HG03575 (cell line): ENCODE data around the gene MMP20.

Source experiments
- ATAC-seq: cut with Tn5 transposase; IDR thresholded peaks from one replicate; pipeline ENCODE4 v1.9.1; 2021; ENCODE audit not compliant: unreplicated experiment, insufficient number of reproducible peaks, low FRiP score; ENCODE audit errors: extremely low read depth

Gene MMP20

DNA sequence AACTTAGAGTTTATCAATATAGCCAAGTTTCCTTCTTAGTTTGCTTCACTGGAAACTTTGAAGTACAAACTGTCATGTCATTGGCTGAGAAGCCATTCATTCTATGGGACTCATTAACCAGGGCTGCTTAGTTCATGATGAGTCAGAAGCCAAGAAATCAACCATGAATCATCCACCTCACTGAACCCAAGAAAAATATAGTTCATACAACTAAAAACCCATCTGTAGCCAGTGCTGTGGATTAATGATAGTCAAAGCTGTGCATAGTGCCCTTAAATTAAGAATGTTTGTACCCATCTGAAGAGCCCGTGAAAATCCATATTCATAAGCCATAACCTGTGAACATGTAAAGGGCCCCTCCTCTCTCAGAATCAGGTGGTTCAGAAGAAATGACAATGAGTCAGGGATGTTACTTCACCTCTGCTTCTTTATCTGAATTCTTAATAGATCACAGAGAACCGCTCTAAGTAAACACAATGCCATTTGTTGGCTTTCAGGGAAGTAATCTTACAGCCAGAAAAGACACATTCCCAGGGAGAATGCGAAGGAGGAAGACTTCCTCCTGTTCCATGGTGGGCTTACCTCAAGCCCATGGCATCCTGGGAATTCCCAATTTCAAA is 25.4 kb downstream of the MMP20 start:
- ATAC-seq, result peak; percentile 83

DNA sequence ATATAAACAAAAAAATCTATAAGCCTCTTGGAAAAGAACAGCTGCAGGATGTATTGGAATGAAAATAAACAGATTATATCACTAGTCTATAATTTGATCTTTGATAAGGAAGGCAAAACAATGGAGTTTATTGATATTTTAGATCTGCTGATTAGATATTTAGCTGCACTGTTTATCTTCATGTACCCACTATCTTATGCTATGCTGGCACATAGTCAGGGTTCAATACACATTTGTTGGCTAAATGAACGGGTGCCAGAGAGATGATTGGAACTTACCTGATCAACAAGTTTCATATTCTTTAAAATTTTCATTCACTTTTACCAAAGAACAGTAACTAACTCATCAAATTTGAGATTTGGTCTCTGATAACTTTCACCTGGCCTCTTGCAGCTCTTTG is 26.9 kb downstream of the MMP20 start:
- ATAC-seq, result no peak

DNA sequence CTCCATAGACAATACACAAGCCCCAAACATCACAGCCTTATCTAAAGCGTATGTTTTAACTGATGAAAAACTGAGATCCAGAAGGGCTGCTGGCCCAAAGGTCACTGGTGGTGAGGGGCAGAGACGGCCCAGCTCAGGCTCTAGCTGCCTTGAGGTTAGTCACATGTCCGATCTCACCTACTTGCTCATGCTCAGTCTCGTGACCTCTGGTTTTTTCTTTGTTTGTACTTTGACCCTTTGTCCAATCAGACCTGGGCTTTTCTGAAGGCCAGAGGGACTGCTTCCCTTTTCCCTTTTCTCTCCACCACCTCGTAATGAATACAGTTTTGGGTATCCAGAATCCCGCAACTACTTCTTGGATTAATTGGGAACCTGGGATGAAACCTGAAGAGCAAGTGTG is 28.6 kb downstream of the MMP20 start:
- no peak for ATAC-seq

DNA sequence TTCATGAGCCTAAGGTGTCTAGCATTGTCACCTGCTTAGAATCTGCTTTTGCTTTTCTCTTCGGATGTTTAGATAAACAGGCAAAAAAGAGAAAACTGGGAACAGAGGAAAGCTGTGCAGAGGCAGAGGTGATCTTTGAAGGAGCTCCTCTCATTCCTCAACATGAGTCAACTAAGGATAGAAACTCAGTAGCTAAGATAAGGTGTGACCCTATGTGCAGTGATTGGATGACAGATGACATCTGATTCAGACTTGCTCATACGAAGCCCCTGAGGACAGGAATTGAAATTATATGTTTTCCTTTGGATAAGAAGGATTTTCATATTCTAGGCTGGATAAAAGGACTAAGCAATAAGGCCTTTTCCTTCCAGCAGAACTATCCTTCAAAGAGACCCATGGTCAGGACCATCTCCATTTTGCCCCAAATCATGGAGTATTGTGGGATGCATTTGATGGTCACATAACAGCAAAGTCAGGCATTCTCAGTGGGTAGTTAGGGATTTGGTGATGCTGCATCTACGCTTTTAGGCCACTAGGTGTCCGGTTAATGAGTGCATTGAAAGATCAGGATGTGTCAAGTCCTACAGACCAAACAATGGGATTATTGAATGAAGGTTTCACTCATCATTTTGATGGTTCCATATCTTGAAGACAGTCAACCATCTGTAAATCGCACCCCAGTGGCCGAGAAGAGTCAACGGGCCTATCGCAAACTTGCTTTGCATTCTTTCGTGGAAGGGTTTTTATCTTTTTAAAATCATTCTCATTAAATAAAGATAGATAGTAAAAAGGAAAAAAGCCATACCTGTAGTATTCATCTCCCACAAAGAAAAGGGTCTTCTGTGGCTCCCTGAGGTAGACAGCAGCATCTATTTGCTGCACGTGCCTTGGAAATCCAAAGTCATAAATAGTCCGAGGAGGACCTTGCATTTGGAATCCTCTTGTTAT is 32.2 kb downstream of the MMP20 start:
- ATAC-seq, result no peak

DNA sequence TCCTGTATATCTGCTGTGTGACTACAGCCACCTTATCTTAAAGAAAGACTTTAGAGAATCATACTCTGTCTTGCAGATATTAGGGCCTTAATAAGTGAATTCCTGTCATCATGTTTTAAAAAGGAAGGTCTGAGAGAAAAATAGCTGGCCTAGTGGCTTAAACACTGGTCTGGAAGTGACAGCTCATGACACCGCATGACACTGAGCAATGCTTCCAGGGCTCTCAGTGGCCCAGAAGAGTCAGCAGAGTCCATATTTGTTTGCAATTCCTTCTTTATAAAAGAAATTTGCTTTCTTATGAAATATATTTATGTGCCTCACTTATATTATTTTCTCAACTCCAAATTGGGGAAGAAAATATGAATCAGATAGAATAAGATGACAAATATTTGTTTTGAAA is 33.0 kb downstream of the MMP20 start:
- ATAC-seq, result no peak

DNA sequence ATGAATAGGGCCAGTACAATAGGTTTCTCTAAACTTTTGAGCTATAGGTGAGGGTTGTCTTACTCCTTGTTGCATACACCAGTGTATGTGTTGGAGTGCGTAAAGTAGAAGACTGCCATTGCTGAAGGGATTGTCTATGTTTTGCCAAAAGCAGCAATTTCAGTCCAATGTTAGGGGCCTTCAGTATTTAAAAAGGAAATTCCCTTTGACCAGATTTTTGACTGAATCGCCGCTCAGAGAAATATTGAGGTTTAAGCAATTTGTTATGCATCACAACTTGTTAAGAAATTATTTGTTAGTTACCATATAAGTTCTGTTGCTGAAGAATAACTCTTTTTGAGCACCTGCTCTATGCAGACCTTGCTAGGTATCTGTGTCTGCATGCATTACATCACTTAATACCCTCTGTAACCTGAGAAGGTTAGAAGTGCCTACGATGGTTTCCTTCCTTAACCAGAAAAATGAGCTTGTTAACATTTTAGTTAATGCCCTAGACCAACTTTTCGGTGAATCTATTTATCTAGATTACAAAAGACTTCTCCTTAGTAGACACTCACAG is 33.9 kb downstream of the MMP20 start:
- ATAC-seq, result no peak

DNA sequence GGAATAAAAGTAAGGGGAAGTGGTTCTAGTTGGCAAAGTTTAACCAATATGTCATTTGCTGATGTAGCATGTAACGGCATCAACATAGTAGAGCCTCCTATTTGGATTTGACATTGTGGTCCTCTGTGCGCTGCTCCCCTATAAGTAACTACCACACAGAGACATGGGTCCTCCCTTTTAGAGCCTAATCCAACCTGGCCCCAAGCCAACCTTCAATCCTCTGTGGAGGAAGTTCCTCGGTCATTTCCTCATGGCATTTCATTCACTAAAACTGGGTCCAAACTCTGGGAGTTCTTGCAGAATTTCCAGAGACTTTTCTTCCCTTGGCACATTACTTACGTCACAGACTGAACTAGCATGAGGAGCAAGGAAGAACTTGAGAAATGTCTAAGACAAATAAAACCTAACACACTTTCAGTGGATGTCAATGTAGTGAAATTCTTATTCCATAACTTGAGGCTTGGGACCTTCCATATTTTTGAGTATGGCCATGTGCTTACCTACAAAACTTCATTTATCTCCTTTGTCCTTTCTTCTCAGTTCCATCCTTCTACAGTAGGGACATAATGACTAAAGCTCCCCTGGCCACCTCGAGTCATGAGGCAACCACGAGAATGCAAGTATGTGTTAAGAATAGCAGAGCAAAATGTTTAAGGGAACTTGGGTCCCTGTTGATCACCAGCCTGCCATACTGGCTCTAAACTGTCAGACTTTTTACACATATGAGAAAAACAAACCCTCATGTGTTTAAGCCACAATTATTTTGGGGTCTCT is 34.7 kb downstream of the MMP20 start:
- ATAC-seq, result no peak

DNA sequence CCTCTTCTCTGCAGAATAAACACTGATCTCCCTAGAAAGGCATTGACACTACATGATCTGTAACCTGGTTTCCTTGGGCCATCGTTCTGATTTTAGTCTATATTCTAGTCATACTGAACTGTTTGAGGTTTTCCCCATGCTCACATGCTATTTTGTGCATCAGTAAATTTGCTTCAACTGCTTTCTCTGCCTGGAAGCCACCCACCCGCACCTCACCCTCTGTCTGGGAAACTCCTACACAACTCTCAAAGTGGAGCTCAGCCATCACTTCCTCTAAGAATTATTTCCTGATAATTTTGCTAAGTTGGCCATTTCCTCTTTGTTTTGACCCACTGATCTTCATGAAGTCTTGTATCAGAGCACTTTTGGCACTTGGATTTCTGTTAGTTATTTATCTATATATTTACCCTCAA is 36.1 kb downstream of the MMP20 start:
- peak; percentile 73 for ATAC-seq

DNA sequence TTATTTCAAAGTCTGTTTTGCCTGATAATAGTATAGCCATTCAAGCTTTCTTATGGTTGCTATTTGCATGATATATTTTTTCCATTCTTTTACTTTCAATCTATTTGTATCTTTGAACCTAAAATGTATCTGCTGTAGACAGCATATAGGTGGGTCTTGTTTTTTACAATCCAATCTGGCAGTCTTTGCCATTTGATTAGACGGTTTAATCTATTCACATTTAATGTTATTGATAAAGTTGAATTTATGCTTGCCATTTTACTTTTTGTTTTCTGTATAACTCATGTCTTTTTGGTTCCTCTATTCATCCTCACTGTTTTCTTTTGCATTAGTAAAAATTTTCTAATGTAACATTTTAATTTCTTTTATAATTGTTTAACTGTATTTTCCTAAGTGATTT is 37.4 kb downstream of the MMP20 start:
- ATAC-seq, result no peak

DNA sequence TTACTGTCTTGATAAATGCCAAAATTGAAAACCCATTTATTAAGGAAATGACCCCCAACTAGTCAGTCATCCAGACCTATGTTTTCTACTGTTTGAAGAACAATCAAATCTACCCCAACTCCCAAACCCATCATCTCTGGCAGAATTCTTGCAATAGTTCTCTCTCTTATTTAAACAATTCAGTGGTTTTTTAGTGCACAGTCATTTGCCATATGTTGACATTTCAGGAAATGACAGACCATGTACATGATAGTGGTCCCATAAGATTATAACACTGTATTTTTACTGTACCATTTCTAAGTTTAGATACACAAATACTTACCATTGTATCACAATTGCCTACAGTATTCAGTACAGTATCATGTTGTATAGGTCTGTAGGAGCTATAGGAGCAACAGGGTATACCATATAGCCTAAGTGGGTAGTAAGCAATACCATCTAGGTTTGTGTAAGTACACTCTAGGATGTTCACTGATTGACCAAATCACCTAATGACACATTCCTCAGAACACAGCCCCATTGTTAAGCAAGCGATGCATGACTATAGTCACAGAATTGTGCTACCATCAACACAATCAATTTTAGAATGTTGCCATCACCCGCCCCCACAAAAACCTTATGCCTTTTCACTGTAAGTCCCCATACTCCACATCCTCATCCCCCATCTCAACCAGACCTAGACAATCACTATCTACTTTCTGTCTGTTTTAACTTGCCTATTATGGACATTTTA is 41.8 kb downstream of the MMP20 start:
- ATAC-seq, result no peak

DNA sequence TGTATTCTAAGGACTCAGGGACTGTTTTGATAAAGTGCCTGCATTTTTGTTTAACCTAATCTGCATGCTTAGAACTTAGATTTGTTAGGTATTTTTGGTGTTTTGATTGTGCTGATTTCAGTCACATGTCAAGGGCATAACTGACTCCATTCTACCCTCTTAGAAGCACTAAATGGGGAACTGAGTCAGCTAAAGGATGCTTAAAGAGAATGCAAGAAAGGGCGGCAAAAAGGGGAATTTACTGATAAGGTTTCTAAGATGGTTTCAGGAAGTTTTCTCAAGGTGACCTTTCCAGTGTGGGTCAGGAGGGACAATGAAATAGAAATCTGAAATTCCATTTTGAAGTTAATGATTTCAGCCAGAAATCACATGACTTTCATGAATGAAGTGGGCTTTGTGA is 43.0 kb downstream of the MMP20 start:
- ATAC-seq, result no peak

DNA sequence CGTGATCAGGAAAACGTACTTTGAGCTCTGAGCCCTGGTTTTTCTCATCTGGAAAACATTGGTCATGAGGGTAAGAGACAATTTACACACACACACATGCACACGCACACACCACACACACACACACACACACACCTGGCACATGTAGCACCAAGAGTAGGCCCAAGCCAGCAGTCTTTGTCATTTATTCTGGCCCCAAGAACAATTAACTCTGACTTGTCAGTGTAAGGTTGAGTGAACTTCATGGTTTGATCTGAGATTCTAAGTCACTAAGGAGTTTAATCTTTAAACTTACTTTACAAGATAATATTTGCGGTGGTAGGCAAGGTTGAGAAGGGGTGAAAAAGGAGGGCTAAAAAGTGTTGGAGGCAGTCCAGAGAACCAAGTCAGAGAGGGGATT is 44.1 kb downstream of the MMP20 start:
- no peak for ATAC-seq

DNA sequence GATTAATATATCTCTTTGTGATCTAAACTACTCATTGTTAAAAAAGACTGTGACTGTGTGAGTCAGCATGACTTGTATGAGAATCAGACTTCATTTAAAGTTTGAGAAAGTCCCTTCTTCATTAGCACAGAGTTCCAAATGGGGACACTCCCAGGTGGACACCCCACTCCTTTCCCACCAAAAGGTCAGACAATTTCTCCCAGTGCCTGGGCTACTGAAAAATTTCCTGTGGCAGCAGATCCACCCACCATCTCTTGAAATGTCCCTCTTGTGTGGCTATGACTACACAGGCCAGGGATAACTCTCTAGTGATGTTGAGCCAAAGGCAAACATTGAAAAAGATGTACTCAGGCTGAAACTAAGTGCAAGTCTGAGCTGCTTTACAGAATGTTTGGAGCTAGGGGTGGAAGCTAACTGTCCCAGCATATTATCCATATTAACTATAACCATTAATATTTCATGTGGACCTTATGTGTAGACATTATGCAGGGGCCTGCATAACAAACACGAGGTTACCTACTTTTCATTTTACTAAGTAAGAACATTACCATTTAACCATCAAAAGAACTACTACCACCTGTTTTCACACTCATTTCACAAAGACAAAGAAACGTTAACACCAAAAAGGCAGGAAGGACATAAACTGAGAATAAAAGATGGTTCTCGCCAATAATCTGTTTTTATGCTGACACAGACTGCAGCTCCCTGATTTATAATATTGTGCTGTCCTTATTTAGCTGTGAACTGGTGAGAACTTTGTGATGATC is 44.8 kb downstream of the MMP20 start:
- no peak for ATAC-seq

DNA sequence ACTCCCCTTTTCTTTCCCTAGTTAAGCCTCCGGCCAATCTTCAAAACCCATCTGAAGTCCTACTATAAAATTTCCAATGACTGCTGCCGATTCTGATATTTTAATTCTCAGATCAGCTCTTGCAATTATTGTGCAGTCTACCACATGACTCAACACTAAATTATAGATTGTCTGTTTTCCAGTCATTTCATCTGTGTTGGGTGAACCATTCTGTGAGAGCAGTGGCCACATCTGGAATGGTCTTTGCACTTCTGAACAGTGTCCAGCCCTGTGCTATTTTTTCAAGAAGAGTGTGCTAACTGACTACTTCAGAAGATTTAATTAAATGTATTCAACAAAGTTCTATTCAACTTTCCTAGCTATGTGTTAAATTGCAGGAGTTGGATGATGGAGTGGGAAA is 47.4 kb downstream of the MMP20 start:
- ATAC-seq, result no peak

DNA sequence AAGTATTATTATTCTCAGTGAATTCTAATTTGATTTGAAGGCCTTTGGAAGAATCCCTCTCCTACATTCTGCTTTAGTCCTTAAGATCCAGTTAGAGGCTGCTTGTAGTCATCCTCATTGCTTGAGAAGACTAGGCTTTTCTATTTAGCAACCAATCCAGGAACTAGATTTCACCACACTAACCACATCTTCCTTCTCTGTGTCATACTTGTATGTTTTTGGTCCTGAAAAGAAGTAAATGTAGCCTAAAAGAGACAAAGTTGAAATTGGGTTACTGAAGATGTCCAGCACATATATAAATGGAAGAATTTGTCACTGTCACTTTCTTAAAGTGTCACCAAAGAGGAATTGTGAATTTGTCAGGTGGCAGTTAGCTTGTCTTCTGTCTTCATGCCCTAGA is 48.0 kb downstream of the MMP20 start:
- ATAC-seq, result peak; percentile 37

DNA sequence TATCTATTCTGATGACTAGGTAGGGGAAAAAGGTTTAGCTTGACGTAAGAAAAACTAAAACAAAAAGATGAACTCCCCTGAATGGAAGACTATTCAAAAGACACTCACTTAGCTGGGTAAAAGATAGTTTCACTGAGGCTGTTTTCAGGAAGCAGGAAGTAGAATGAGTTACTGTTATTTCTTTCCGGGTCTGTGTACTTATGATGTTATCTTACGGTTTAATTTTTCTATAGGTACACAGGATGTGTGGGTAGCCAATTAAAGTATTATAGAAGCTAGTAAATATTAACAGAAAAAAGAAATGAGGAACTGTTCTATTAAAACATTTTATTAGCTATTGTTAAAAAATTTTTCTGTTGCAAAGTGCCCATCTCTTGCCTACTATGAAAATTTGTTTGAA is 48.8 kb downstream of the MMP20 start:
- ATAC-seq, result no peak

DNA sequence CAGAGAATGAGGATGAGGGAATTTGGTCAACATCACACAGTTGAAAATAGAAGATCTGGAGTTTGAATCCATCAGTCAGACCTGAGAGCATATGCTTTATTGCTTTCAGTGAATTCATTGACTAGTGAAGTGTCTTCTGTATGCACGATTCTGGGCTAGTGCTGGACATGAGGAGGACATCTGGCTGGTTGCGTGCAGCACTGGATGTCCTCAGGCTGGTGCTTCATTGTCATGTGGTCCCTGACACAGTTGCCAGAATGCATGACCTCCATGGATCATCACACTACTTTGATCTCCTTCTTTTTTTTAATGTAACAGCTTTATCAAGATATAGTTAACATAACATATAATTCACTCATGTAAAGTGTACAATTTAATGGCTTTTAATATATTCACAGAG is 50.1 kb downstream of the MMP20 start:
- ATAC-seq, result no peak

DNA sequence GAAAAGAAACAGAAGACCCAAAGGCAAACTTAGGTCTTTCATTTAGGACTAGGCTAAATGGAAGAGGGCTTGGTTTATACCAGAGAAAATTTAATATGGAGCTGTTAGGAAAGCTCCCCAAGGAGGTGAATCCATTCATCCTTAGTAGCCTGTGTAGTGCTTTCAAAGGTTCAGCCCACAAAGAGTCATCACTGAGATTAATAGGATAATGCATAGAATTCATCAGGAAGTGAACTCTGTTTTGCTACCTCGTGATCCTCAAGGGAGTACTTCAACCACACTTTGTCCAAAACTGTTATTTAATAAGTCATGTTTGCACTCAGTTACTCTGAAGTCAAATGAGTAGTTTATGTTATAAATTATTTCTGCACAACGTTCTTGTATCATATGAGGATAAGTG is 51.3 kb downstream of the MMP20 start:
- ATAC-seq, result no peak
